Measurements from ENCODE around the gene SNX15. TPM values are rescaled to one million over a fixed set of nuclear protein-coding genes. Genes with fewer than 3 reads are reported as not detected.

Gene SNX15
- total RNA-seq, 1 donor from 2014 or later: 40.4 TPM

DNA sequence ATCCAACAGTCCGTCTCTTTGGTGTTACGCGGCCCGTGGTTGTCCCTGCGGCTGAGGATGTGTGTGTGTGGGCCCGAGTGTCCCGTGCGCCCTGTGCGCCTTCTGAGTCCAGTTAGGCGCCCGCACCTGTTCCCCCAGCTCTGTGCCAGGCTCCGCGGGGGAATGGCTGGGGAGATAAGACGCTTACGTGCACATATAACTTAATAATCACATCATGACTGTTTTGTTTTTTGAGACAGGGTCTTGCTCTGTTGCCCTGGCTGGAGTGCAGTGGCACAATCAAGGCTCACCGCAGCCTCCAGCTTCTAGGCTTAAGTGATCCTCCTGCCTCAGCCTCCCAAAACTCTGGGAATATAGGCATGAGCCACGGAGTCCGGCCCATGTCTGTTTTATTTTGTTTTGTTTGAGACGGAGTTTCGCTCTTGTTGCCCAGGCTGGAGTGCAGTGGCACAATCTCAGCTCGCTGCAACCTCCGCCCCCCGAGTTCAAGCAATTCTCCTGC is 12.5 kb upstream of the SNX15 start:
- peak overlapping the region; percentile 89 for H3K4me3 Mint-ChIP-seq (ENCODE audit: unreplicated experiment)
- peaks cover under 1% of the 10 kb centered on the region for H3K27me3 Mint-ChIP-seq (ENCODE audit: unreplicated experiment)
- H3K27ac Mint-ChIP-seq (ENCODE audit: unreplicated experiment): peak overlapping the region; percentile 86
- peaks cover 4% of the 10 kb centered on the region for H3K36me3 Mint-ChIP-seq (ENCODE audit: unreplicated experiment)
- peaks cover 5% of the 10 kb centered on the region for H3K4me1 Mint-ChIP-seq (ENCODE audit: low read depth, unreplicated experiment)
- no peak for DNase-seq
- peaks cover 2% of the 10 kb centered on the region for H3K9me3 Mint-ChIP-seq (ENCODE audit: unreplicated experiment)
- TF ChIP-seq CTCF (IDR thresholded peaks at IDR 0.05; ENCODE audit: partially characterized antibody, unreplicated experiment): no peak

GRCh38 chr11:65016705-65017104 is 10.5 kb upstream of the SNX15 start:
- H3K27ac Mint-ChIP-seq (ENCODE audit: unreplicated experiment): peak overlapping the region; percentile 2
- peak overlapping the region; percentile 9 for H3K4me3 Mint-ChIP-seq (ENCODE audit: unreplicated experiment)
- peaks cover 4% of the 10 kb centered on the region for H3K36me3 Mint-ChIP-seq (ENCODE audit: unreplicated experiment)
- no peak for DNase-seq
- TF ChIP-seq CTCF (IDR thresholded peaks at IDR 0.05; ENCODE audit: partially characterized antibody, unreplicated experiment): no peak
- H3K27me3 Mint-ChIP-seq (ENCODE audit: unreplicated experiment): peaks cover 2% of the 10 kb centered on the region
- peaks cover 2% of the 10 kb centered on the region for H3K9me3 Mint-ChIP-seq (ENCODE audit: unreplicated experiment)
- peaks cover 5% of the 10 kb centered on the region for H3K4me1 Mint-ChIP-seq (ENCODE audit: low read depth, unreplicated experiment)

GRCh38 chr11:65017937-65018336 is 9.3 kb upstream of the SNX15 start:
- H3K27ac Mint-ChIP-seq (ENCODE audit: unreplicated experiment): no peak overlapping the region
- peaks cover 7% of the 10 kb centered on the region for H3K4me1 Mint-ChIP-seq (ENCODE audit: low read depth, unreplicated experiment)
- peaks cover 2% of the 10 kb centered on the region for H3K27me3 Mint-ChIP-seq (ENCODE audit: unreplicated experiment)
- H3K9me3 Mint-ChIP-seq (ENCODE audit: unreplicated experiment): peaks cover 2% of the 10 kb centered on the region
- H3K4me3 Mint-ChIP-seq (ENCODE audit: unreplicated experiment): no peak overlapping the region
- H3K36me3 Mint-ChIP-seq (ENCODE audit: unreplicated experiment): peaks cover 4% of the 10 kb centered on the region
- TF ChIP-seq CTCF (IDR thresholded peaks at IDR 0.05; ENCODE audit: partially characterized antibody, unreplicated experiment): no peak
- DNase-seq: no peak

DNA sequence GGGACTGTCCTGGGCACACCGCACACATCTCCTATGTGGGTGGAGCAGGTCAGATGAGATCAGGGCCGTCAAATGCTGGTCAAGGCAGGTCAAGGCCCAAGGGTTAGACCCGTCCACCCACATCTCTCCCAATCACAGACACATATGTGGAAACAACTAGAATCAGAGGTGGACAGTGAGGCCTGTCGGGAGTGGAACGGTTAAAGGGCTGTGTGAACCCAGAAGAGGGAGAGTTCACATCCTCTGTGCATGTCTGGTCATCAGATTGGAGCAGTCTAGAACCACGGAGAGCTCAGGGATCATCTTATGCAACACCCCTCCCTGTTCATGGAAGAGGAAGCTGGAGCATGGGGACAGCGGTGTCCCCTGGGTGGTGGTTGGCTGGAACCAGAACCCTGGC is 7.4 kb upstream of the SNX15 start:
- Mint-ChIP-seq H3K36me3 (ENCODE audit: unreplicated experiment) (peaks cover 4% of the 10 kb centered on the region), H3K4me3 (ENCODE audit: unreplicated experiment) (no peak overlapping the region), H3K9me3 (ENCODE audit: unreplicated experiment) (peaks cover 2% of the 10 kb centered on the region), H3K27ac (ENCODE audit: unreplicated experiment) (no peak overlapping the region), H3K4me1 (ENCODE audit: low read depth, unreplicated experiment) (peaks cover 3% of the 10 kb centered on the region), H3K27me3 (ENCODE audit: unreplicated experiment) (peaks cover 2% of the 10 kb centered on the region)
- no peak for TF ChIP-seq CTCF (IDR thresholded peaks at IDR 0.05; ENCODE audit: partially characterized antibody, unreplicated experiment)
- no peak for DNase-seq

DNA sequence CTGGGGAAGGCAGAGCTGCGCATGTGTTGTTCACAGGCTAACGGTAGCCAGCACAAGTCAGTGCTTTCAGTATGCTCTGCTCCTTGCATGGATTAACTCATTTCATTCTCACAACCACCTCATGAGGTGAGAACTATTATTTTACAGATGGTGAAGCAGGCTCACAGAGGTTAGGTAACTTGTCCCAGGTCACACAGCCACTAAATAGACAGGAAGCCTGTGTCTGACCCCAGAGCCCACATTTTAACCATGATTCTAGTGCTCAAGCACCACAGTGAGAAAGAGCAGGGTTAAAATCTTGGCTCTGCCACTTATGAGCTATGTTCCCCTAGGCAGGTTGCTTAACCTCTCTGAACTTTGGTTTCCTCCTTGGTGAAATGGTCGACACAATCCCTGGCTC is 6.2 kb upstream of the SNX15 start:
- Mint-ChIP-seq H3K27ac (ENCODE audit: unreplicated experiment) (no peak overlapping the region), H3K36me3 (ENCODE audit: unreplicated experiment) (peaks cover 4% of the 10 kb centered on the region), H3K4me3 (ENCODE audit: unreplicated experiment) (no peak overlapping the region), H3K4me1 (ENCODE audit: low read depth, unreplicated experiment) (peaks cover 3% of the 10 kb centered on the region), H3K27me3 (ENCODE audit: unreplicated experiment) (peaks cover 2% of the 10 kb centered on the region), H3K9me3 (ENCODE audit: unreplicated experiment) (peaks cover 2% of the 10 kb centered on the region)
- no peak for DNase-seq
- no peak for TF ChIP-seq CTCF (IDR thresholded peaks at IDR 0.05; ENCODE audit: partially characterized antibody, unreplicated experiment)

Measured in glutamatergic neuron (in vitro differentiated cells).